Stimulated activated CD4-positive, alpha-beta T cell treated with anti-CD3 and anti-CD28 coated beads, TNF-alpha, amount 100 ng/mL, for 48 hours (primary cell): ENCODE results near the gene CTDSPL.
"Not testable (repeated sequence)": the region's sequence is repeated elsewhere in the genome, so short reads cannot be mapped to it uniquely, and the experiment has no call there.

ENCODE experiments used
- DNase-seq, 3 donors: peaks; one replicate each; pipeline ENCODE4 v3.0.0-alpha.2; 2020; ENCODE audit warnings: low read depth in 3 of 3

Gene CTDSPL, protein sequence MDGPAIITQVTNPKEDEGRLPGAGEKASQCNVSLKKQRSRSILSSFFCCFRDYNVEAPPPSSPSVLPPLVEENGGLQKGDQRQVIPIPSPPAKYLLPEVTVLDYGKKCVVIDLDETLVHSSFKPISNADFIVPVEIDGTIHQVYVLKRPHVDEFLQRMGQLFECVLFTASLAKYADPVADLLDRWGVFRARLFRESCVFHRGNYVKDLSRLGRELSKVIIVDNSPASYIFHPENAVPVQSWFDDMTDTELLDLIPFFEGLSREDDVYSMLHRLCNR

DNA sequence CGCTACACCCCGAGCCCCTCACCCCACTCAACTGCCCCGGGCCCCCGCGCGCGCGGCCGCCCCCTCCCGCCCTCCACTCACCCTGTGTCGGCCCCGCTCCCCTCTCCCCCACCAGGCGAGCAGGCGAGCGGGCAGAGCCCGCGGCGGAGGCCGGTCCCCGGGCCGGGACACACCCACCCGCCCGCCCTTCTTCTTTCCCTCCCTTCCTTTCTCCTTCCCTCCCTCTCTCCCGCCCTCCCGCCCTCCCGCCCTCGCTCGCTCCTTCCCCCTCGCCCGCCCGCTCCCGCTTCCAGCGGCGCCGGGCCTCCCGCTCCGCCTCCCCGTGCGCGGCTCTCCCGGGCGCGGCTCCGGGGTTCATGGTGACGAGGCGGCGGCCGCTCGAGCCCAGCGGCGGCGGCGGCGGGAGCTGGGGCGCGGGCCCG lies at the start of gene CTDSPL:
Gene CTDSPL, plus strand, starts transcription at position 261 of the 422 bp plus-strand sequence. CDS start 320 bp downstream, outside the sequence.
- peak in 1 of 3 donors; percentile 8 for DNase-seq

DNA sequence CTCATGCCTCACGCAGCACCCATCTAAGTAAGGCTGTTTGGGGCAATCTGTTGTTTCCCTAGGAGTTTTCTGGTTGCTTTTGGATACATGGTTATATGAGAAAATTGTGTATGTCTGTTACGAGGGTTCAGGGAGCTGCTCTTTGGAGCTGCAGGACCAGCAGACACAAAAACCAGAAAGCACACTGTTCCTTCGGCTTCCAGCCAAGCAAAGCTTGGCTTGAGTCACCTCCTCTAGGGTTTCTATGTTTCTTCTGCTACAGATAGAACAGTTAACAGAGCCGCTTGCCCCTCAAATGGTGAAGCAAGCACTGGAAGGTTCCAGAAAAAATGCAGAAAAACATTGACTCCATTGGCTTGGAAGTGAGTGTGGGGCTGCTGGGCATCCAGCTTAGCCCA lies 49.2 kb upstream of the CTDSPL start:
- no peak for DNase-seq

DNA sequence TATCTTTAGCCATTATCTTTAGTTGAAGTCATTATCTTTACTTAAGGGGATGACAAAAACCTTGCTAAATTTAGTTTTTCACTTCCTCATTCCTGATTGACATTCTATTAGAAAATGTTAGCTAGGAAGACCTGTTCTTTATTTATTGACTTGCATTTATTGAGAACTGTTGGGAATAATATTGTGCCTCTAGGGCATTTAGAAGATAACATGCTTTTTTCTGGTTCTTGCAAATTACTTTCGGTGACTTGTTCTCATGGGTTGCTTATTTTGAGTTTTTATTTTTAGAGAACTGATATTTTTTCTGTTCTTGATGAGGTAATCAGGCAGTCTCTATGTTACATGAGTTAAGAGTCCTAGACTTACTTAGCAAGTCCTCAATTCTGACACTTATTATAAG lies 48.3 kb upstream of the CTDSPL start:
- DNase-seq = no peak

DNA sequence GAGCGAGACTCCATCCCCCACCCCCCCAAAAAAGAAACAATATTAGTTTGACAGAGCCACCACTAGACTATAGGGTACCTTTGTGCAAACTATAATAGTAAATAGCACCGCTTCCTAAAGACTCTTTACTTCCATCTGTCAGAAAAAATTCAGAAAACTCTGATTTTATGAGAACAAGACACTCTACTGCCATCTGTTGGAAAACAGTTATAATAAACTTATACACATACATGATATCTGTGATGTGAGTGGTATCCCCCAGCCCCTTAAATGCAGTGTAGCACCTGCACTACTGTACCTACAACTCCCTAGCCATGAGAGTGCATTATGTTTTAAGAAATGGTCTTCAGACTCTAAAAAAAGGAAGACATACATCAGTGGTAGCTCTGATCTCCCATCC lies 47.1 kb upstream of the CTDSPL start:
- no peak for DNase-seq

DNA sequence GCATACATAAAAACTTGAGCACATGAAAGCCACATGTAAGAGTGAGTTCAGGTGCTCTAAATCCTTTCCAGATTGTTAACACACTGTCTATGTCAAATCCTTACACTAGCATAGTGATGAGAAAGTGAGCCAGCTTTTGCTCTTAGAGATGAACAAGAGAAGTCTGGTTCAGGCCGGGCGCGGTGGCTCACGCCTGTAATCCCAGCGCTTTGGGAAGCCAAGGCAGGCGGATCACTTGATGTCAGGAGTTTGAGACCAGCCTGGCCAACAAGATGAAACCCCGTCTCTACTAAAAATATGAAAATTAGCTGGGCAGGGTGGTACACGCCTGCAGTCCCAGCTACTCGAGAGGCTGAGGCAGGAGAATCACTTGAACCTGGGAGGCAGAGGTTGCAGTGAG lies 46.5 kb upstream of the CTDSPL start:
- not testable (repeated sequence) for DNase-seq

DNA sequence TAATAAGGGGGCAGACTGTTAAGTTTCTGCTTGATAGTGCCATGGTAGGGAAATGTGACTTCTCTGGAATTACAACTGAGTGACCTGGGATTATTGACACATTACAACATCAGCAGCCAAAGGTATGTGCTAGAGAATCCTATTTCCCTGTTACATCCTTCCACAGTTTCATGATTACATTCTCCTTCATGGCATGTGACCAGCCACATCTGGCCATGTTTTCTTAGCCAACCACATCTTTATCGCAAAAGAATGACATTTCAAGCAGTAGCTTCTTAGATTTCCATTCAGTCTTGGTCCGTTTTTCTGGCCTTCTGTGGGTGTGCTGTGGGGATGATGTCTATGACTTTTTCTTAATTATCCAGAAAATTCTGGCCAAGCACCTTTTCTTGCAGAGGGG lies 45.4 kb upstream of the CTDSPL start:
- DNase-seq = no peak

DNA sequence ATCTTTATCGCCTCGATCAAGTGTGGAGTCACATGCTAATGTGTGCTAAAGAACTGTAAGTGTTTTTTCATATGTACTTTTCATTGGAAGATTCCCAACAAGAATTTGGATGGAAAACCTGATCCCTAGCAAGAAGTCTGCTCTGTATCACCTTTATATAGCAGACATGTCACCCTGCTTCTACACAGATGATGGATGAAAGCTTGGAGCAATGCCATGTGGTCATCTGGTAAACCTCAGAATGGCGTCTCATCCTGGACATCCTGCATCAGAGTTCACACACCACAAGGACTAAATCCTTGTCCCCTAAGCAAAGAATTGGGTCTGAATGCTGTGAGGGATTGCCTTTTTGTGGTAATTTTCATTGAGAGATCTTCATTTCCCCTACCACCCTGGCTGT lies 42.1 kb upstream of the CTDSPL start:
- no peak for DNase-seq

DNA sequence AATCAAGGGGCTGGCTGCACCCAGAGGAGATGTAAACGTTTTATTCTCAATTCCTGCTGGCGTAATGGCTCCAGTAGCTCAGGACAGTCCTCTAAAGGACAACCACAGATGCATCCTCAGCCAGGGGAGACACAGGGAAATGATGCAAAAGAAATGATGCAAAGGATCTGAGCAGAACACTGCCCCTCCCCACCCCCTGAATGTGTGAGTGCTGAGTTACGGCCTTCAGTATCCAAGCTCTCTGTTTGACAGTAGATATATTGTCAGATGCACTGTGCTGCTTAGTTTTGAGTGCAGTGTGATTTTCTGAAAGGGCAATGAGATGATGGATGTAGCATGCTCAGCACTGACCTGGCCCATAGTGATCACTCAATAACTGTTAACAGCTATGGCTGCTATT lies 41.4 kb upstream of the CTDSPL start:
- DNase-seq = no peak

DNA sequence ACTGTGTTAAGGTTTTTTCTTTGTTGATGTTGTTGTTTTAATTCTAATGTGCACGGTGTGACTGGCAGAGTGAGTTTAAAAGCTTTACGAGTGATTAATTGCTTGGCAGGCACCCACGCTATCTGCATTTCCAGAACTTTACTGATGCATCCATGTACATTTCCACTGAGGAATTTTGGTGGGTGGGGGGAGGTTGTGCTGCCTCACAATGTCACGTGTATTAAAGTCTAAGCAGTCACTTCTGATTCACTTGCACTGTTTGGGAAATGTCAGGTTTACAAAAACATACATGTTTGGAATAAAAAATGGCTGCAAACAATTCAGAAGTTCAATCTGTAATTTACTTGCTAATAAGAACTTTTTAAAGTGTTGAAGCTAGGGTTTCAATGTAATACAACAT lies 38.5 kb upstream of the CTDSPL start:
- no peak for DNase-seq

DNA sequence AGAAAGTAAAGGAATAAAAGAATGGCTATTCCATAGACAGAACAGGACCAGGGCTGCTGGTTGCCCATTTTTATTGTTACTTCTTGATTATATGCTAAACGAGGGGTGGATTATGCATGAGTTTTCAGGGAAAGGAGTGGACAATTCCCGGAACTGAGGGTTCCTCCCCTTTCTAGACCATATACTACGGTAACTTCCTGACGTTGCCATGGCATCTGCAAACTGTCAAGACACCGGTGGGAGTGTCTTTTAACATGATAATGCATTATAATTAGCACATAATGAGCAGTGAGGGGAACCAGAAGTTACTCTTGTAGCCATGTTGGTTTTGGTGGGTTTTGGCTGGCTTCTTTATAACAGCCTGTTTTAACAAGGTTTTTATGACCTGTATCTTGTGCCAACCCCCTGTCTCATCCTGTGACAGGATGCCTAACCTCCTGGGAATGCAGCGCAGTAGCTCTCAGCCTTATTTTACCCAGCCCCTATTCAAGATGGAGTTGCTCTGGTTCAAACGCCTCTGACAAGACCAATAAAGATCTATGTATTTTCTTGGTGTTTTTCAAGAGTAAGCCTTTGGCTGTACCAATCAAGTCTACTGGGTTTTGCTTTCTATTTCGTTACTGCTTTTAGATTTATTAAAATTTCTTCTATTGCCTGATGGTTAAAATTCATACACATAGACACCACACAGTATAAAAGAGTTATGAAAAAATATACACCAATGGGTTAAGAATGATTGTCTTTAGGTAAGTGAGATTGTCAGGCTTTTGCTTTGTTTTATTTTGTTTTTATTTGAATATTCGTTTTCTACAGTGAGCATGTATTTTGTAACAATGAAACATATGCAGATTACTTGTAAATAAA lies 37.4 kb upstream of the CTDSPL start:
- DNase-seq = no peak

DNA sequence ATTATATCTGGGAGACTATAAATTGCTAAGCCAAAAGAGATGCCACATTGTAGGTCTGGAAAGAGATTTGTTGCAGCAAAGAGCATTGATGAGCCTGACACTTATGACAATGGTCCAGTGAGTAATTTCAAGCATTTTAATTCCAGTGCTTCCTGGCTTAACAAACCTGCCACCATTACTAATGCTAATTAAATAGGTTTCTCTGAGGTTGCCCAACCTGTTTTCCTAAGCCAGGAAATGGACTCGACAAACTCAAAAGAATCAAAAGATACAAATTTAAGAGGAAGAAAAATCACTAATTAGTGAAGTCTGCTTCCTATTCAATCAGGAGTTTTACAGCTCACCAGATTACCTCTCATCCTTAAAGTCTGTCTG lies 36.7 kb upstream of the CTDSPL start:
- no peak for DNase-seq

DNA sequence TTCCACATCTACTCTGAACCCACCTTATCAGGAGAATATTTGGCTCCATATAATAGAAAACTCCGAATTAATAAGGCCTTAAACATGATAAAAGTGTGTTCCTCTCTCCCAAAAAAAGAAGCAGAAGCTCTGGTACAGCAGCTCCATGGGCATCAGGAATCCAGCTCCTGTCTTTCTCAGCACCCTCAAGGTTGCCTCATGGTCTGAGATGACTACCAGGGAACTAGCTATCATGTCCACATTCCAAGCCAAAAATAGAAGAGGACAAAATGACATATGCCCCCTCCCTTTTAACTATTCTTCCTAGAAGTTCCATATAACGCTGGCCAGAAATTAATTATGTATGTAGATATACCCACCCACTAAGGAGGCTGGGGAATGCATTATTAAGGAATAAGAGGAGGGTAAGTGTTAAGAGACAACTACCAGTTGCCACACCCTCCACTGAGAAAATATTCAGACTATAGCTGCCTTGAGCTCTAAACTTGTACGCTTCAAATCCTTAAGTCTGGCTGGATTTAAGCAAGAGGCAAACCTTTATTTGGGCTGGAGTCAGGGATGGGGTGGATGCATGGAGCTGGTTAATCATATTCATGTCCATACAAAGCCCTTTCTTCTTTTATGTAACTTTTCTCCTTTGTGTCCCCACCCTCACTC lies 35.8 kb upstream of the CTDSPL start:
- no peak for DNase-seq

DNA sequence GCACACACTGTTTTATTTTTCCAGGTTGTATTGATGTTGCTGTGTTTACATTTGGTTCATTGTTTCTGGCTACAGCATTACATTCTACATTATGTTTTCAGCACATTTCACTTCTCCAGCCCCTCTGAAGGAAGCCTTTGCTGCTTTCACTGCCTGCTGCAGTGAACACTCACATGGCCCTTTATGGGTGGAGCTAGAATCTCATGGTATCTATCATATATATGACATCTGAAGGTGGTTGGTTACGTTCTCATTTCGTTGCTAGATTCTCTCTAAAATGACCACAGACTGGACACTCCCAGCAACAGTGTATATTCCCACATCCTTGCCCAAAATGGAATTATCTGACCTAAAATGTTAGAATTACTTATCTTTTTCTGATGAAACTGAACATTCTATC lies 35.2 kb upstream of the CTDSPL start:
- DNase-seq = no peak

DNA sequence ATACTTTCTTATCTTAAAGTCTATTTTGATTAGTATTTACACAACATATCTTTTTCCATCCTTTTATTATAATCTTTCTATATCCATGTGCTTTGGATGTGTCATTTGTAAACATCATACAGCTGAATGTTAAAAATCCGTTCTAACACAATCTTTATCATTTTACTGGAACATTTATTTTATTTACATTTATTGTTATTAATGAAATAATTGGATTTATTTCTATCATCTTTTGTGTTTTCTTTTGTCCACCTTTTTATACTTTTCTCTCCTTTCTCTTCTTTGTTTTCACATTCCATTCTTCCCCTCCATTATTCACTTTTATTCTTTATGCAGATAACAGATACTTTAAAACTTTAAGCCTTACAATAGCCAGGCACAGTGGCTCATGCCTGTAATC lies 34.7 kb upstream of the CTDSPL start:
- no peak for DNase-seq

DNA sequence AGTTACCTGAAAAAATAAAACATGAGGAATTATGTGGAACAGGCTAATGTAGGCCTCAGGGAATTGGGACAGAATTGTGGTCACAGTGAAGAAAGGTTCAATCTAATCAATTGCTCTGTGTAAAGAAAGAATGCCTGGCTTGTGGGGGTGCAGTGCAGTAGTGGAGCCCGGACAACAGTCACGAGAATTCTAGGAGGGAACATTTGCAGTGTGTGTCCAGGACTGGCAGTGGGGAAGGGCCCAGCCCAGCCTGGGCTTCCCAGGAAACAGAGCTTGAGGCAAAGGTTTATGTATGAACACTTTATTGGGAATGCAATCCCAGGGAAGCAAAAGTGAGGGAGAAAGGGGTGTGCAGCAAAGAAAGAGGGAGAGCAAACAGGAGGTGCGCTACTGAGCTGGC lies 29.2 kb upstream of the CTDSPL start:
- DNase-seq = no peak

DNA sequence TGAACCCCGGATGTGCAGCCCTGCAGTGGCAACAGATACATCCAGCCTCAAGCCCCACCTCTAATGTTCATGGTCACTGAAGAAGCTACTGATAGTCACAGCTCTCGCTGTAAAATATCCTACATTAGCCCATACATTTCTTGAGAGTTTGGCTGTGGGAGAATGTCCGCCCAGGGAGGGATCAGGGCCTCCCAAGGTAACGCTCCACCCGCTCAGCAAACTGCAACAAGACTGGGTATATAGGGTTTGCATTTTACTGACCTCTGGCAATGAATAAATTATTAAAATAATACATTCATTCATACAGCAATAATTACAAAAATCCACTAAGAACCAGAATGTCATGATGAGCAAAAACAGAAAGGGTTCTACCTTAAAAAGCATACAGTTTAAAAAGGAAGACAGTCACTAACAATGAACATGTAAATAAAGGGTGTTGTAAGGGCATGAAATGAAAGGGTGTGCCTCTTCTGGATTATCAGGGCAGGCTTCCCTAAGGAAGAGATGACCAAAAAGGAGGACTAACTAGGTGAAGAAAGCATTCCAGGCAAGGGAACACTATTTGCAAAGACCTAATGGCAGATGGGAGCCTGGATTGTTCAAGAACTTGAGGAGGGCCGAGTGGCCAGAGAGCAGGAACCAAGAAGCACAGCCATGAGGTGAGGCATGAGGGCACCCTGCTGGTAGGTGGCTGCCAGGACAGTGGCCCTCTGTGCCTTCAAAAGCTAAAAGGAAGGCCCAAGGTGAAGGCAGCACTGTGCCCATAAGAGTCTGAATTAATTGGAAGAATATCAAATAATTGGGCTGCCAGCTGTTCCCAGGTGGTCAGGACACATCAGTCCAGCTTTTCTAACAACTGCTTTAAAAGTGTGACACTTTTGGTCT lies 28.1 kb upstream of the CTDSPL start:
- no peak for DNase-seq

DNA sequence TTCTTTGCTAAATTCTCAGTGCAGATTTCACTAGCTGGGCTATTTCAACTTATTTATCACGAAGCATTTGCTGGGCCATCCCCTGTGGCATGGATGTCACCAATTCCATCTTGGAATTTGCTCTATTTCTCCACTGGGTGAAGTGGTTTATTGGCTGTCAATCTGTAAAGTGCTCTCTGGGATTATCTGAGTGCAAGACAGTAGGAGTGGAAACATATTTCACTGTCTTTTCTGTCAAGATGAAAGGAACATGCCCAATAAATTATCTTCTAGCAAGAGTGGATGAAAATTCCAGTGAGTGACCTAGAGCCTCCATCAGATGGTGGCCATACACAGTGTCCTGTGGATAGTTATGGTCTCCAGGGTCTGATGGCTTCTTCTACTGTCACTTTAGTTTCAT lies 25.1 kb upstream of the CTDSPL start:
- no peak for DNase-seq

DNA sequence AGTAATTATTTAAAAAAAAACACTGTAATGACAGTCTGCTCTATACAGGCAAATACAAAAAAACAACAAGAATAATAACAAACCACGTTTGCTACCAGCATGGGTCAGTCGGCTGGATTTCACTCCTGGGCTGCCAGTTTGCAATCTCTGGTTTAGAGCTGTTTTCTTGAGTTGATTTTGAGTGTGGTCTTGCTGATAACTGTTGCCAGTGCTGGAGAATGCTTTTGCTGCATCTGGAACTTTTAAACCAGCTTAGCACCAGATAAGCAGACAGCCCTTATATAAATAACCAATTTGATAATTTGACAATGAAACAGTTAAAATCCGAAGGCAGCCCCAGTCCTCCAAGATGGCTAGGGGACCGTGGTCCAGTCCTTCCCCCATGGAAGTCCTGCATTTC lies 14.0 kb upstream of the CTDSPL start:
- DNase-seq = no peak

DNA sequence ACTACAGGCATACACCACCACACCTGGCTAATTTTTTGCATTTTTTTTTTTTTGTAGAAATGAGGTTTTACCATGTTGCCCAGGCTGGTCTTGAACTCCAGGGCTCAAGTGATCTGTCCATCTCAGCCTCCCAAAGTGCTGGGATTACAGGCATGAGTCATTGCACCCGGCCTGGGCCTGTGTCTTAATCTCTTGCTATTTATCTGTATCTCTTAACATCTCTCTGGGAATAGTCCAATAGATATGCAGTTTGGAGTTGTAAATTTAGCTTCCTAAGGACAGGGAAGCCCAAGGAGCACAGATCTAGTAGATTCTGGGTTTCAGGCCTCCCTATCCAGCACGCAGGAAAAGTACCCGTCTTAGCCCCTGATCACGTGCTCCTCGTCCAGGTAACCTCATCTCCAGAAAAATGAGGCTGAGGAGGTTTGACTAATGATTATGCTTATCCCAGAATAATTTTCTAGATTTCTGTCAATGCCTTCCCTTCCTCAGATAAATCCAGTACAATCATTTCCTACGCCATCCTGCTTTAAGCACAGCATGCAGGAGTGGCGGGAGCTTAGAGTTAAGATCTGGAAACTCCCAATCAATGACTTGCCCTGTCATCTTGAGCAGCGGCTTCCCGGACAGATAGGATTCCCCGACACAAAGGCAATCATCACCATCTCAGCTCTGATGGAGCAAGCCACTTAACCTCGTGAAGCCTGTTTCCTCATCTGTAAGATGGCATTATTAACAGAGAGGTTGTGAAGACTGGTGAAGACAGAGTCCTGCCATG lies 12.3 kb upstream of the CTDSPL start:
- no peak for DNase-seq

DNA sequence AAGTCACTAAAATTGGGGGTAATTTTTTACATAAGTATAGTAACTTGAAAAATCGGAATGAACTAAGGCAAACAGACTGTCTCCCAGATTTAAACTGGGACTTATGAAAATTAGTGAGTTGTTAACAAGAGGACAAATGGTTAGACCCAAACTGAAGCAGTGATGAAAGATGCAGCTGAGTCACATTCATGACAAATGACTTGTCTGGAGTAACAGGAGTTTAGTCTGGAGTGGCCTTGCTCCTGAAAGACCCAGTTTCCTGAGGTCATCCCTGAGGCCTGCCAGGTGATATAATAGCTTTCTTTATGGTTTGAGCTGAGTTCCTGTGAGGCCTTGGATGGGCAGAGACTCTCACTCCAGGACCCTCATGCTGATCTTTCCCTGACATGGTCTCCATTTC lies 9.6 kb upstream of the CTDSPL start:
- DNase-seq = no peak

DNA sequence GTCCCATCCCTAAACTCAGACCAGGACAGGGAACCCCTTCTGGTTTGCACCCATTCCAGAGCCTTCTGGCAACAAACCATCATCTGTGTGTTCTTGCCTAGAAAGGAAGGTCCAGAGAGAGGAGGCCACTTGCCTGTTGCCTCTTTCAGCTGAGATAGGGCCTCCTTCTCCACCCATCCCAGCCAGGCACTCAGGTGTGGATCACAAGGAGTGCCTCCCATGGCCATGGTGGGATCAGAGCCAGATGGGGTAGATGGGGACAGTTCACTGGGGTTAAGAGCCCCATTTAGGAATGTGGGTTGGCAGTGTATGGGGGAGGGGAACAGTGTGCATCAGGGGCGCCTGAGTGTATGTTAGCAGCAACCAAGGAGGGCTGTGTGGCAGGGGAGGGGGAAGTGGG lies 8.9 kb upstream of the CTDSPL start:
- no peak for DNase-seq
